H9 (cell line): ENCODE results near the gene PARP3. TPM values are rescaled to one million over a fixed set of nuclear protein-coding genes. Genes with fewer than 3 reads are reported as not detected.

Source experiments
- DNase-seq: peaks from one replicate; pipeline ENCODE4 v3.0.0-alpha.2; 2017
- H2AFZ ChIP-seq: one replicate; pipeline ENCODE4 v1.6.1; 2013; ENCODE audit warnings: mild to moderate bottlenecking, low read length, control low read depth, moderate library complexity
- H2AK5ac ChIP-seq: 2 replicates; pipeline ENCODE4 v1.6.1; 2013; ENCODE audit warnings: low read length, control low read depth, mixed read lengths; ENCODE audit not compliant: insufficient read length
- H2BK120ac ChIP-seq: one replicate; pipeline ENCODE4 v1.6.1; 2013; ENCODE audit warnings: low read depth, mild to moderate bottlenecking, low read length, control low read depth, inconsistent platforms; ENCODE audit not compliant: poor library complexity, severe bottlenecking
- H2BK12ac ChIP-seq: 2 replicates; pipeline ENCODE4 v1.6.1; 2013; ENCODE audit warnings: low read length, control low read depth, mixed read lengths, low read depth; ENCODE audit not compliant: insufficient read length
- H2BK15ac ChIP-seq: 2 replicates; pipeline ENCODE4 v1.6.1; 2013; ENCODE audit warnings: low read depth, low read length, control low read depth
- H2BK20ac ChIP-seq: one replicate; pipeline ENCODE4 v1.6.1; 2013; ENCODE audit warnings: low read depth, mild to moderate bottlenecking, low read length, control low read depth, inconsistent platforms; ENCODE audit not compliant: poor library complexity, severe bottlenecking
- H2BK5ac ChIP-seq: 2 replicates; pipeline ENCODE4 v1.6.1; 2013; ENCODE audit warnings: low read length, control low read depth, mixed read lengths; ENCODE audit not compliant: insufficient read length
- H3K14ac ChIP-seq: 2 replicates; pipeline ENCODE4 v1.6.1; 2013; ENCODE audit warnings: low read length, control low read depth; ENCODE audit not compliant: insufficient read depth
- H3K18ac ChIP-seq: 2 replicates; pipeline ENCODE4 v1.6.1; 2013; ENCODE audit warnings: low read depth, mild to moderate bottlenecking, mixed read lengths, low read length, control low read depth; ENCODE audit not compliant: insufficient read length
- H3K23ac ChIP-seq: 2 replicates; pipeline ENCODE4 v1.6.1; 2013; ENCODE audit warnings: low read length, control low read depth, mixed read lengths, low read depth; ENCODE audit not compliant: insufficient read length
- H3K23me2 ChIP-seq: 2 replicates; pipeline ENCODE4 v1.6.1; 2013; ENCODE audit warnings: low read depth, mild to moderate bottlenecking, mixed read lengths, low read length, control low read depth; ENCODE audit not compliant: insufficient read length, poor library complexity, severe bottlenecking
- H3K27ac ChIP-seq: 2 replicates; pipeline ENCODE4 v1.5.1; 2013; ENCODE audit warnings: low read length, control low read depth, mixed read lengths, low read depth; ENCODE audit not compliant: insufficient read length
- H3K27me3 ChIP-seq: 2 replicates; pipeline ENCODE4 v1.6.1; 2013; ENCODE audit warnings: low read length, control low read depth, inconsistent platforms; ENCODE audit not compliant: insufficient read depth
- H3K4ac ChIP-seq: 2 replicates; pipeline ENCODE4 v1.6.1; 2013; ENCODE audit warnings: low read depth, mild to moderate bottlenecking, control low read depth, inconsistent platforms, low read length, moderate library complexity
- H3K4me1 ChIP-seq: 2 replicates; pipeline ENCODE4 v1.6.1; 2013; ENCODE audit warnings: low read length, control low read depth, inconsistent platforms; ENCODE audit not compliant: insufficient read depth
- H3K4me2 ChIP-seq: 2 replicates; pipeline ENCODE4 v1.6.1; 2013; ENCODE audit warnings: low read length, control low read depth, mixed read lengths; ENCODE audit not compliant: insufficient read length, insufficient read depth
- H3K56ac ChIP-seq: 2 replicates; pipeline ENCODE4 v1.6.1; 2013; ENCODE audit warnings: low read depth, mild to moderate bottlenecking, mixed read lengths, low read length, control low read depth; ENCODE audit not compliant: insufficient read length
- H3K79me1 ChIP-seq: 2 replicates; pipeline ENCODE4 v1.6.1; 2013; ENCODE audit warnings: low read depth, mild to moderate bottlenecking, moderate library complexity, low read length, control low read depth, inconsistent platforms; ENCODE audit not compliant: insufficient read depth, poor library complexity, severe bottlenecking
- H3K79me2 ChIP-seq: 2 replicates; pipeline ENCODE4 v1.6.1; 2013; ENCODE audit warnings: low read length, control low read depth, inconsistent platforms; ENCODE audit not compliant: insufficient read depth
- H3K9ac ChIP-seq: 2 replicates; pipeline ENCODE4 v1.6.1; 2013; ENCODE audit warnings: low read length, control low read depth, mixed read lengths; ENCODE audit not compliant: insufficient read length; ENCODE audit errors: extremely low read depth
- H3K9me3 ChIP-seq: one replicate; pipeline ENCODE4 v1.6.1; 2013; ENCODE audit warnings: low read depth, low read length, inconsistent platforms; ENCODE audit not compliant: control insufficient read depth
- H3T11ph ChIP-seq: one replicate; pipeline ENCODE4 v1.6.1; 2013; ENCODE audit warnings: mild to moderate bottlenecking, low read length, control low read depth, inconsistent platforms
- H4K20me1 ChIP-seq: one replicate; pipeline ENCODE4 v1.6.1; 2013; ENCODE audit not compliant: control insufficient read depth, insufficient read length, insufficient read depth
- H4K5ac ChIP-seq: 2 replicates; pipeline ENCODE4 v1.6.1; 2013; ENCODE audit warnings: low read depth, mild to moderate bottlenecking, mixed read lengths, low read length, control low read depth; ENCODE audit not compliant: insufficient read length
- H4K8ac ChIP-seq: replicated peaks from 2 replicates; pipeline ENCODE4 v1.6.1; 2013; ENCODE audit warnings: low read length, control low read depth, mixed read lengths, low read depth; ENCODE audit not compliant: insufficient read length
- H4K91ac ChIP-seq: 2 replicates; pipeline ENCODE4 v1.6.1; 2013; ENCODE audit warnings: low read depth, mild to moderate bottlenecking, moderate library complexity, mixed read lengths, low read length, control low read depth; ENCODE audit not compliant: insufficient read length
- H3K27ac Mint-ChIP-seq, 3 experiments: 2 replicates in 2 of 3; 3 replicates in 1 of 3; pipeline ENCODE4 v1.8.0; 2020 to 2021; ENCODE audit warnings: mixed read lengths in 3 of 3, mild to moderate bottlenecking in 1 of 3, moderate library complexity in 1 of 3
- H3K27me3 Mint-ChIP-seq: 2 replicates; pipeline ENCODE4 v1.8.0; 2021; ENCODE audit warnings: low read depth, mild to moderate bottlenecking, moderate library complexity, mixed read lengths
- H3K36me3 Mint-ChIP-seq, 3 experiments: 2 replicates in 2 of 3; 3 replicates in 1 of 3; pipeline ENCODE4 v1.8.0; 2020 to 2021; ENCODE audit warnings: low read depth in 3 of 3, mixed read lengths in 3 of 3; ENCODE audit not compliant: insufficient read depth in 1 of 3
- H3K4me1 Mint-ChIP-seq, 2 experiments: 2 replicates each; pipeline ENCODE4 v1.8.0; 2020; ENCODE audit warnings: mixed read lengths in 2 of 2
- H3K4me3 Mint-ChIP-seq, 2 experiments: 2 replicates in 1 of 2; 3 replicates in 1 of 2; pipeline ENCODE4 v1.8.0; 2020 to 2021; ENCODE audit warnings: mild to moderate bottlenecking in 2 of 2, mixed read lengths in 2 of 2, moderate library complexity in 1 of 2
- H3K9me3 Mint-ChIP-seq, 2 experiments: 2 replicates in 1 of 2; 3 replicates in 1 of 2; pipeline ENCODE4 v1.8.0; 2020; ENCODE audit warnings: mild to moderate bottlenecking in 2 of 2, mixed read lengths in 2 of 2, moderate library complexity in 1 of 2
- CTCF ChIP-seq: fragments of 200-600 bp; sonication (generic); conservative IDR thresholded peaks from 3 replicates; pipeline ENCODE4 v1.8.0; 2021; ENCODE audit warnings: antibody characterized with exemption, mild to moderate bottlenecking
- WGBS: extraction: QIAGEN DNeasy Blood & Tissue Kit; methylation state at CpG from one replicate; pipeline ENCODE4 v1.1.7; 2013; ENCODE audit warnings: missing lambda C conversion rate, low lambda C conversion rate, mixed read lengths; ENCODE audit not compliant: insufficient read length; ENCODE audit errors: extremely low coverage; 5-methylcytosine and 5-hydroxymethylcytosine counted together
- total RNA-seq: library from RNA; stranded (reverse); gene quantifications from 2 replicates; pipeline ENCODE4 v1.2.1, GENCODE V29; 2021

The PARP3 gene
- total RNA-seq, 1 experiment from 2014 or later: 1.3 TPM

GRCh38 chr3:51916418-51916817, 25.7 kb upstream of the PARP3 start:
- H2BK5ac ChIP-seq: no peak overlapping the region
- H3K9me3 ChIP-seq: no peaks in the 10 kb centered on the region
- no peaks in the 10 kb centered on the region for H3K4me1 ChIP-seq
- no peak for TF ChIP-seq CTCF
- no peak overlapping the region for H3K9ac ChIP-seq
- no peak overlapping the region for H3T11ph ChIP-seq
- H4K8ac ChIP-seq: no peak overlapping the region
- no peak overlapping the region for H3K23ac ChIP-seq
- H3K18ac ChIP-seq: no peak overlapping the region
- no peaks in the 10 kb centered on the region for H3K23me2 ChIP-seq
- Mint-ChIP-seq H3K36me3 (no peaks in the 10 kb centered on the region), H3K4me1 (peaks cover 9 to 16% of the 10 kb centered on the region in 2 experiments), H3K27me3 (peaks cover 2% of the 10 kb centered on the region; the same call in 1 of the 2 replicates), H3K27ac (peak overlapping the region in 1 of 3 experiments; percentile 6; a peak in 1 of 7 replicates), H3K9me3 (no peaks in the 10 kb centered on the region), H3K4me3 (no peak overlapping the region)
- H3K79me2 ChIP-seq: no peaks in the 10 kb centered on the region
- no peaks in the 10 kb centered on the region for H3K27me3 ChIP-seq
- H2BK20ac ChIP-seq: no peak overlapping the region
- H3K4me2 ChIP-seq: no peak overlapping the region
- no peak for DNase-seq
- H2AFZ ChIP-seq: no peak overlapping the region
- H3K4ac ChIP-seq: no peak overlapping the region
- WGBS: no CpG with 5 or more reads among the region's 5 CpGs
- H3K56ac ChIP-seq: no peak overlapping the region
- no peak overlapping the region for H2BK15ac ChIP-seq
- H2BK120ac ChIP-seq: no peak overlapping the region
- H4K20me1 ChIP-seq: no peaks in the 10 kb centered on the region
- H3K27ac ChIP-seq: no peak overlapping the region
- no peak overlapping the region for H4K5ac ChIP-seq
- H3K79me1 ChIP-seq: no peaks in the 10 kb centered on the region
- H2BK12ac ChIP-seq: no peak overlapping the region
- H4K91ac ChIP-seq: no peak overlapping the region
- H2AK5ac ChIP-seq: no peak overlapping the region
- no peak overlapping the region for H3K14ac ChIP-seq
